ENCODE results near the gene MAP3K12. TPM values are rescaled to one million over a fixed set of nuclear protein-coding genes. Genes with fewer than 3 reads are reported as not detected.

Gene MAP3K12
- 13.0 to 16.5 TPM (median 14.7 TPM) in 5 replicates for total RNA-seq (2022; extraction: Qiagen RNA extraction; ENCODE audit: low read depth)

GRCh38 chr12:53499266-53500141, at the start of gene MAP3K12:
Gene MAP3K12, minus strand, starts transcription at chr12:53499458. Its CDS starts 12,067 bp downstream, at chr12:53487391.

DNA sequence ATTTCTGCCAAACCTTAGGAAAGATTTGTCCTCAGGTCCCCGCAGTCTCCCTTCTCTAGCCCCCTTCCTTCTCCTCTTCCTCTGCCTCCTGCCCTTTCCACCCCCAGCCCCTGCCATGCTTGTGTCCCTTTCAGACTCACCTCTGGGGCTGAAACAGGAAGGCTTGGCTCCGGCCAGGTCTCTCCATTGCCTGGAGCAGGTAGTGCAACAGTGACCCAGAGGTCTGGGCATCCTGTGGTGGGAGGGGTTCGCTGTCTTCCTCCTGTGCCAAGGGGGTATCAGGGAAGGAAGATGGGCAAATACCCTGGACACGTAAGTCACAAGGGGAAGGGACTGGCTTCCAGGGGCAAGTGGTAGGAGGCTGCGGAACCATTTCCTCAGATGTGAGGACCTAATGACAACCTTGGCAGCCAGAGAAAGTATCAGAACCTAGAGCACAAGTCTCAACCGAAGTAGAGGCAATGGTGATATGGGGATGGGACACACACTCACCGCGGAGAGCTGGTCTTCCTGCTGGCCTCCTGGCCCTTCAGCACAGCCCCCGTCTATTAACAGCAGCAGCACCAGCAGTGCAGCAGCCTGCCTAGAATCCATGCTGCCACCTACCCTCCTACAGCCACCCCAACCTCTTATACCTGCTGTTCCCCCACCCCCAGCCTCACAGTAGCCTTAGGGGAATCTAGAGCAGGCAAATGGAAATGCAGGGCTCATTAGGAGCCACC, 7.8 kb upstream of the MAP3K12 start, which contains the start of gene NPFF:
Gene NPFF, minus strand, starts transcription at position 604 of the 722 bp plus-strand sequence. Its CDS starts 10 bp downstream, at position 594.

DNA sequence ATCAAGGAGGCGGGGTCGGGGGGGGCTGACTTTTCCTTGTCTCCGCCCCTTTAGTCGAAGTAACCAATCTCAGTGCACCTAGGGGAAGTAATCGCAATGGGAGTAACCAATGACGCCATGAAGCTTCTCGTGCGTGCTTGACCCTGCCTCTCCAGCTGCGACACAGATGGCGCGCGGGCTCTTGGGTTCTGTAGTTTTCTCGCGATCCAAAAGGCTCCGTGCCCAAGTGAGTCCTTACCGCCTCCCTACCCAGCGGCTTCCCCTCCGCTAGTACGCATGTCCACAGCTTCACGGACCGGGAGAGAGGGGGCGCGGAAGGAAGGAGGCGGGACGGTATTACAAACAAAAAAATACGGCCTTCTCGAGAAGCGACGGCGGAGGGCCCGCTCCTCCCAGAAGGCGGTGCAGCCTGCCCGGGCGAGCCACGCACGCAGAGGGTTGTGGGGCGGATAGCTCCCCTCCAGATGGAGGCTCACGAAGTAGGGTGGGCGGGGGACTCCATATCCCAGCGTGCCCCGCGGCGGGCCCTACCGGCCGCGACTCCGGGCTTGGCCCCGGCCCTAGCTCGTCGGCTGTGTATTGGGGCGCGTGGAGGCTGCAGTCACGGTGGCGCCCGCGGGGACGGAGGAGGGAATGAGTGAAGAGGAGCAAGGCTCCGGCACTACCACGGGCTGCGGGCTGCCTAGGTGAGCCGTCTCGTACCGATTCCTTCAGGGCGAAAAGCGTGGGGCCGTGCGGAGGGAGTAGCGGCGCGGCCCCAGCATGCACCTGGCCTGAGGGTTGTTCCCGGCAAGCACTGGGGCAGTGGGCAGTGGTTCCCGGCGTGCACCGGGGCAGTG, 1.7 kb upstream of the MAP3K12 start, which contains the start of gene TARBP2:
Gene TARBP2, plus strand, starts transcription at position 508 of the 839 bp plus-strand sequence. Its CDS starts 126 bp downstream, at position 634.

GRCh38 chr12:53451661-53452158, 47.5 kb downstream of the MAP3K12 start, which contains the start of gene PCBP2:
Gene PCBP2, plus strand, starts transcription at chr12:53452102. Its CDS starts 2,699 bp downstream, at chr12:53454801.

DNA sequence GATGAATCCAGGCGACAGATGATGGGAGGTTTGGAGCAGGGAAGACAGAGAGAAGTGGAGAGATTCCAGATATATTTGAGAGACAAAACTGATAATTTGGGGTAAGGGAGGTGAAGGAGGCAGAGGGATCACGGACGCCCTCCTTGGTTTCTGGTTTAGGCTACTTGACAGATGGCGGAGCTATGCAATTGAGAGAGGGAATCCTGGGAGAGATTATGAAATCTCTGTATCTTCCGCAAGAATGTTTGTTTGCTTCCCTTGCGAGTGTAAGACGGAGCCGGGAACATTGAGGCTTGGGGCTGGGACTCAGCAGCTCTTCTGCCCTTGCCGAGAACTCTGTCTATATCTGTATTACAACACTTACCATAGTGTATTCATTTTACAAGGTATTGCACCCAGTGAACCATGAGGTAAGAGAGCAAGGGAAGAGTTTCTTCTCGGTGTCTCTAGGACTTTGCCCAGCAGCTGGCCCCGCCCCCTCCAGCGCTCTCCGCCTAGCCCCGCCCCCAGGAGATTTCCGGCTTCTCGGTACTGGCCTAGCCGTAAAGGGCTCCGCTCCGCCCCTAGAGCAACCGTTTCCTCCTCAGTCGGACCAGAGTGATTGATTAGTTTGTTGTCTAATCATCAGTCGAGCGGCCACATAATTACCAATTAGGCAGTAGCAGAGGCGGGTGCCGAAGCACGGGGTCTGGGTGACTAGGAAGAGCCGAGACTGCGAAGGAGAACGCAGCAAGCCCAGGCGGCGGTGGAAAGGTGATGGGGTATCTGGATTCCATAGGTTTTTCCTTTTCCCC, 58.0 kb downstream of the MAP3K12 start, which contains the start of gene PRR13:
Gene PRR13, plus strand, starts transcription at position 695 of the 794 bp plus-strand sequence. CDS start 981 bp downstream, outside the sequence.

Other genes starting within 250 kb of the MAP3K12 start
- gene ESPL1, start 231.2 kb downstream of the MAP3K12 start, total RNA-seq (2022; extraction: Qiagen RNA extraction; ENCODE audit: low read depth) = 18.7 to 21.3 TPM (median 19.6 TPM) in 5 replicates
- 469 to 566 TPM (median 535 TPM) in 5 replicates for gene PFDN5, start 203.9 kb downstream of the MAP3K12 start, total RNA-seq (2022; extraction: Qiagen RNA extraction; ENCODE audit: low read depth)
- gene MYG1, start 199.8 kb downstream of the MAP3K12 start, total RNA-seq (2022; extraction: Qiagen RNA extraction; ENCODE audit: low read depth) = 75.0 to 112 TPM (median 95.8 TPM) in 5 replicates
- gene AAAS, start 177.8 kb downstream of the MAP3K12 start, total RNA-seq (2022; extraction: Qiagen RNA extraction; ENCODE audit: low read depth) = 77.3 to 86.9 TPM (median 80.2 TPM) in 5 replicates
- 0.02 to 0.06 TPM in 2 of 5 replicates, not detected in the others for gene SP7, start 163.1 kb downstream of the MAP3K12 start, total RNA-seq (2022; extraction: Qiagen RNA extraction; ENCODE audit: low read depth)
- gene SP1, start 119.3 kb downstream of the MAP3K12 start, total RNA-seq (2022; extraction: Qiagen RNA extraction; ENCODE audit: low read depth) = 18.8 to 25.1 TPM (median 24.2 TPM) in 5 replicates
- 1.1 to 2.7 TPM (median 1.8 TPM) in 5 replicates for gene AMHR2, start 75.6 kb downstream of the MAP3K12 start, total RNA-seq (2022; extraction: Qiagen RNA extraction; ENCODE audit: low read depth)
- gene PRR13, start 57.7 kb downstream of the MAP3K12 start, total RNA-seq (2022; extraction: Qiagen RNA extraction; ENCODE audit: low read depth) = 303 to 418 TPM (median 388 TPM) in 5 replicates
- gene PCBP2, start 47.4 kb downstream of the MAP3K12 start, total RNA-seq (2022; extraction: Qiagen RNA extraction; ENCODE audit: low read depth) = 640 to 686 TPM (median 662 TPM) in 5 replicates
- 47.6 to 65.0 TPM (median 60.5 TPM) in 5 replicates for gene TARBP2, start 1.8 kb upstream of the MAP3K12 start, total RNA-seq (2022; extraction: Qiagen RNA extraction; ENCODE audit: low read depth)
- gene NPFF, start 8.0 kb upstream of the MAP3K12 start, total RNA-seq (2022; extraction: Qiagen RNA extraction; ENCODE audit: low read depth) = not detected in 5 replicates
- 17.9 to 18.8 TPM (median 18.4 TPM) in 5 replicates for gene ATF7, start 126.9 kb upstream of the MAP3K12 start, total RNA-seq (2022; extraction: Qiagen RNA extraction; ENCODE audit: low read depth)
- 570 to 734 TPM (median 654 TPM) in 5 replicates for gene ATP5MC2, start 176.6 kb upstream of the MAP3K12 start, total RNA-seq (2022; extraction: Qiagen RNA extraction; ENCODE audit: low read depth)
- gene CALCOCO1, start 228.0 kb upstream of the MAP3K12 start, total RNA-seq (2022; extraction: Qiagen RNA extraction; ENCODE audit: low read depth) = 19.3 to 25.6 TPM (median 21.0 TPM) in 5 replicates